Measurements from ENCODE around the gene MKNK1.
"Not testable (repeated sequence)": the region's sequence is repeated elsewhere in the genome, so short reads cannot be mapped to it uniquely, and the experiment has no call there.

The MKNK1 gene

DNA sequence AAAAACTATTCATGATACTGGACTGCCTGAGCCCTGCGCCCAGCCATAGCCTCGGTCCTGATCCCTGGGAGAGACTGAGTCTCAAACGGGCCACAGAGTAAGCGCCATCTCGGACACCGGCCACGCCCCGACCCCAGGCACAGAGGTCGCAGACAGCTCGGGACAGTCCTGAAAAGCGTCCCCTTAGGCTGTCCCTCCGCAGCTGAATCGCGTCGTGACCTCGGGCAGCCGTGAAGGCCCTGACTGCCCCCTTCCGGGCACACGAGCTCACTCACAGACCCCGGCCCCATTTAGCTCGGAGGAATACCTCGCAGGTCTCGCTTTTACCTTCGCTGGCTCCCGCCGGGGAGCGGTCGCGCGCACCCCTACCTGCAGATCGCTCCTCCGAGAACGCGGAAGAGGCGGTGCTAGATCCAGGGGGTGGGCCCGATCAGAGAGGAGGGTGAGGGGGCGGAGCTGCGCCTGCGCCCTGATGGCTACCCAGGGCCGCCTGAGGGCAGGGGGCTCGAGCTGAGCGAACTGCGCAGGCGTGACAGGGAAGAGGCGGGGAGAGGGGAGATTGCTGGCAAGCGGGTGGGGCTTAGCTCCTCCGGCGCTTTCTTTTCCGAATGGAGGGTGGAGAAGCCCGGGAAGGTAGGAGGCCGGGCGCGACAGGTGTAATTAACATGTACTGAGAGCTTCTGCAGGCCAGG, at the start of gene MKNK1:
Gene MKNK1, minus strand, starts transcription at position 411 of the 692 bp plus-strand sequence. CDS start 20,941 bp downstream, outside the sequence.
- DNase-seq = peak; percentile 95

- DNase-seq = no peak
Measured at GRCh38 chr1:46653405-46653958, 49.4 kb upstream of the MKNK1 start.

DNA sequence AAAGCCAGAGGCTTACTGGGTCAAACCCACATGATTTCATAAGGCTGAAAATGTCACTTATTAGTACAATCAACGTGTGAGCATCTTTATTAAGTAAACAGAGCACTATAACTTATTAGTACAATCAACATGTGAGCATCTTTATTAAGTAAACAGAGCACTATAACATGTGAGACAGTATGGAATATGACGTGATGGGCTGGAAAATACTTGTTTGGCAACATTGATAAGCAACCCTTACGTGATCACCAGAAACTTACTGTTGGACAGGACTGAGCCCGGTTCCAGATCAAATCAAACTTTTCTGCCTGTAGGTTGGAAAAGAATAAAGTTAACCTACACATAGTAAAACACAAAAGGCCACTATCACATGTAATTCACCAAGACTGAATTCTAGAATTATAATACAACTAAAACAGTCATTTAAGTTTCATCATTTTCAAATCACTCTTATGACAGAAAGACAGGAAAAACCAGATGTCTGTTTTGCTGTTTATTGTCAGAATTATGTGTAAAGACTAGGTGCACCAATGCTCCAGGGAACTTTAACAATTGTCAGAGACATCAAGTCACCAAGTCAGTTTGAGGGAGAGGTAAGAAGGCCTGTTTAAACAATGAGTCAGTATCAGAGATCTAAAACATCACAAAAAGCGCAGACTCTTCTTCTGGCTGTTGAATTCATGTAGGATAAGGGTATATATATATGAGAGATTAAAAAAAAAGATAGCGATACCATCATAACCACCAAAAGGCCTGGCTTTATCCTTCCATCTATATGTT, 48.4 kb upstream of the MKNK1 start:
- DNase-seq = no peak

- DNase-seq = not testable (repeated sequence)
Measured at GRCh38 chr1:46651152-46651551, 47.1 kb upstream of the MKNK1 start.

DNA sequence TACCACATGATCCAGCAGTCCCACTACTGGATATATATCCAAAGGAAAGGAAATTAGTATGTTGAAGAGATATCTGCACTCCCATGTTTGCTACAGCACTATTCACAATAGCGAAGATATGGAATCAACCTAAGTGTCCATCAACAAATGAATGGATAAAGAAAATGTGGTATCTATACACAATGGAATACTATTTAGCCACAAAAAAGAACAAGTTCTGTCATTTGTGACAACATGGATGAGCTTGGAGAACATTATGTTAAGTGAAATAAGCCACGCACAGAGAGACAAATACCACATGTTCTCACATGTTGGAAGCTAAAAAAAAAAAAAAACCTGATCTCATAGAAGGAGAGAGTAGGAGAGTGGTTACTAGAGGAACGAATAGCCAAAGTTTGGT, 46.4 kb upstream of the MKNK1 start:
- no peak for DNase-seq

GRCh38 chr1:46649764-46650163, 45.7 kb upstream of the MKNK1 start:
- DNase-seq = no peak

DNA sequence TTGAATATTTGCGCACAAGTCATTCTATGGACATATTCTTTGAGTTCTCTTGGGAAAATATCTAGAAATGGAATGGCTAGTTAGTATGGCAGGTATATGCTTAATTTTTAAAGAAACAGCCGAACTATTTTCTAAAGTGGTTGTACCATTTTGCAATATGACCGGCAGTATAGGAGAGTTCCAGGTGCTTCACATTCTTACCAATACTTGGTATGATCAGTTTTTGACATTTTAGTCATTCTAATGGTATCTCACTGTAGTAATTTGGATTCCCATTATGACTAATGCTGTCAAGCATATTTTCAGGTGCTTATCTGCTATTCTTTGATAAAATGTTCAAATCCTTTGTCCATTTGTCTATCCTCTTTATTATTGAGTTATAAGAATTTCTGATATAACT, 43.5 kb upstream of the MKNK1 start:
- no peak for DNase-seq

DNA sequence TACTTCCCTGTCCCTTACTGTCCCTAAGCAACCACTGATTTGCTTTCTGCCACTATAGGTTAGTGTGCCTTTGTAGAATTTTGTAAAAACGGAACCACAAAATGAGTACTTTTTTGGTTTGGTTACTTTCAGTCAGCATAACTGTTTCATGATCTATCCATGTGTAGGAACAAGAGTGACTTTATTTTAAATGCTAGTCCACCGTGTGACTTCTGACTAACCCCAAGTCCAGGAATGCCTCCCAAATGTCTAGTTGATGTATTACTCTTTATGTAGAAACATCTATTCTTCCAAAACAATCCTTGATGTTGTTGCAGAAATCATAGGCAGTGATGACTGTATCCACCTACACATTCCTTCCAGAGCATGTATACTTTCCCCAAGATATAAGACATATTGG, 42.8 kb upstream of the MKNK1 start:
- DNase-seq = no peak

DNA sequence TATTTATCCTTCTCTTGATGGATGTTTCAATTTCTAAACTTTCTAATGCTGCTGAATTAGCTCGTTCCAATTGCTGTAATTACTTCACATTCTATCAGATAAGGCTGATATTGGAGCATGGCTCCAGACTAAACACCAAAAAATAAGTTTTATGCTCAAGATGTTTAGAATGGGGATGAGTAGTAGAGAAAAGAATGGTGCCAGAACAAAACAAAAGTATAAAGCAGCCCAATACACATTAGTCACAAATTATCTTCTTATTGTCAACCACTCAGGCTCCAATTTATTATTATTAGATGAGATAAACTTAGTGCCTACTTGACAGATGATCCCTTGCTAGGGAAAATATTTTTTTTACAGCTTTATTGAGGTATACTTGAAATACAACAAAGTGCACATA, 42.3 kb upstream of the MKNK1 start:
- DNase-seq = no peak

GRCh38 chr1:46645815-46646214, 41.7 kb upstream of the MKNK1 start:
- no peak for DNase-seq

DNA sequence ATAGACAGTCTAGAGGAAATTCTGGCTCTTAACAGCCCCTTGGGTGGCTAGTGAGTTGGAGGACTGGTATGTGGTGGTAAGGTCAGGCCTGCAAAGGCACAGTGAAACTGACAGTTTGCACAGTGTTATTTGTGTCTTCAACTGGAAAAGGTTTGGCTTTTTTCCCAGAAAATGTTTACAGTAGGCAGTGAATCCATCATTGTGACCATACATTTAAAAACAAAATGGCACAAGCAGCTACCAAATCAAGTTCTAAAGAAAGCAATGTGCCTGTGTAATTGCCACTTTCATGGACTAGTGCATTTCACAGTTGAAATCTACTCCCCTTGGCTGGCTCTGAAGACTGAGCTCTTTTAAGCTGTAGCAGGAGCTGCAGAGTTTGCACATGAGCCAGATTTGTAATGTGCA, 39.3 kb upstream of the MKNK1 start:
- DNase-seq = peak; percentile 96

DNA sequence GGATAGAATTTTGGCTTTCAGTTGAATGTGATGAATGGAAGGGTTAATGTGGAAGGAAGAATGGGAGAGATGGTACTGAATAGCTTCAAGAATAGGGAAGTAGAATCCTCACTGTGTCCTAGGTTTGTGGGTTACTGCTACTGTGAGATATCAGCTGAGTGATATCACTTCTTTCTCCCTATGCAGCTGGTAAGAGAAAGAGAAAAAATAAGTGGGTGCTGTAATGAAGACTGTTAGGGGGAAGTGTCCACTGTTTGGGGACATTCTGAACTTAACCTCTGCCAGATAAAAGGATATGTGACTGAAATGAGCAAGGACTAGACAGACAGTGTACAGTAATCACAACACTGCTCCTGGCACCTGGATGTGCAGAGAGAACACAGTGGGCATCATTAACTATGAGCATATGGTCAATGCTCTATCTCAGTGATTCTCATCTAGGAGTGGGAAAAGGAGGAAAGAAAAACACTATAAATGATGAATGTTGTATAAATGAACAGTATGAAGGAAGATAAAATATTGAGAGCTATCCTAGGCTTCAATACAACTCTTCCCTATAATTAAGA, 38.1 kb upstream of the MKNK1 start:
- DNase-seq = peak; percentile 40

DNA sequence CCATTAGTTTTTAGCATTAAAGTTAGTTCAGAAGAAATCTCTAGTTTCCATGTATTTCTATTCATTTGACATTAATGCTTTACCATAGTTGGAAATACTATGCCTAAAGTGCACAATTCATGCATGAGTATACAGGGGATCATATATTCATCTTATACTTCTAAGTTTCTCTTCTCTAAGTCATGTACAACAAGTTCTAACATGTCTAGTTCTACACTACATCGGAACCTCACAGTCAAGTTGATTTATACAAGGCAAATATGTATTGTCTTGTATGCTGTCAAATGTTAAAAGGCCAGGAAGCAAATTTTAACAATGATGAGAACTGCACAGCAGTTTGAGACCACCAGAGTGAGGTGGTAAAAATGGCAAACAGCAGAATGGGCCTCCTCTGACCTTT, 35.5 kb upstream of the MKNK1 start:
- DNase-seq = peak; percentile 17

DNA sequence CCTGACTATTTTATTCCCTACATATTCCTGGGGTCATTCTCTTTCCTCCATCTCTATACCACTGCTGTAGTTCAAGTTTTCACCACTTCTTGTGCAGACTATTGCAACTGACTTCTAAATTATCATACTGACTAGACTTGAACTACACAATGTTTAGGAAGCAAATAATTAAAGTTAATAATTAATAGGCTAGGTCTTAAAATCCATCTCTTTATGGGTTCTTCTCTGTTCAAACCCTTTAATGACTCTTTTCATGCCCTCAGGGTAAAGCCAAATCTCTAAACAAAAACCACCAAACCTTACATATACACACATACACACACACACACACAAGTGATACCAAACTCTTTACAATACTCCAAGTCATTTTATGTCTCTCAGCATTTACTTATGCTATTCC, 34.9 kb upstream of the MKNK1 start:
- no peak for DNase-seq

DNA sequence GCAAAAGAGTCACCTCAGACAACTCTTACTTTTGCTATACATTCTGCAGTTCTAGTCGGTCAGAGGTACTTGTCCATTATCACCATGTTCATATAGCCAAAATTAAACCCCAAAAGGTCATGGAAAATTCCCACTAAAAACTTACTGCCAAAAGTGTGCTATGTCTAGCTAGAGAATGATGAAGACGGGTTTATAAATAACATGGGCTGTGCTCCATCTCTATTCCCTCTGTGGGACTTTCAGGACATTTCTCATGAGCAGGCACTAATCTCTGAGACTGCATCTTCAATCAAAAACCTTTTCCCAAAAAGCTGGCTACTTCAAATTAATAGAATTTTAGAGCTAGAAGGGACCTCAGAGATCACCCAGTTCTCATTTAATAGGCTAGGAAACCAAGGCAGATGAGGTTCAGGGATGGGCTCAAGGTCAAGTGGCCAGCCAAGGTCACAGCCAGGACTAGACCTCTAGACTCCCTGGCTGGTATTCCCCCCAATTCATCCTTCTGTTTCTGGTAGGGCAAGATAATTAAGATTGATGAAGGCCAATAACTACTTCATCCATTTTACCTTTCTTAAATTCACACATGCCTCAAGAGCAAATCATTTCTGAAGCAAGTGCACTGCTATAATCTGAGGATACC, 33.5 kb upstream of the MKNK1 start:
- DNase-seq = no peak

DNA sequence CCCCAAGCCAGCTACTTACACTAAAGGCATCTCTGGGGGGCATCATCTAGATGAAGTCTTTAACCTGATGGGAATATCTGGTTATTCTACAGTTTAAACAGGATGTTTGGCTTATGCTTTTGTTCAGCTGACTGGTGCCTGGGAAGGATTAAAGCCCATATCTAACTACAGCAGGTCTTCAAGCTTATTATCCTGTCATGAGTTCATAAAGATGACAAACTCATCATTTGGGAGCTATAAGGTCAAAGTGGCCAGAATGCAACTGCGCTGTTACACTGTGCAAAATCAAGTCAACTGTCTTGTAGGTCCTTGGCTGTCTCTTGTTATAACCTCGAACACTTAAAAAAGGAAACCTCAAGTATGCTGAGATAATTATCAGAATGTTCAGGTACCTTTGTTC, 31.1 kb upstream of the MKNK1 start:
- DNase-seq = no peak

DNA sequence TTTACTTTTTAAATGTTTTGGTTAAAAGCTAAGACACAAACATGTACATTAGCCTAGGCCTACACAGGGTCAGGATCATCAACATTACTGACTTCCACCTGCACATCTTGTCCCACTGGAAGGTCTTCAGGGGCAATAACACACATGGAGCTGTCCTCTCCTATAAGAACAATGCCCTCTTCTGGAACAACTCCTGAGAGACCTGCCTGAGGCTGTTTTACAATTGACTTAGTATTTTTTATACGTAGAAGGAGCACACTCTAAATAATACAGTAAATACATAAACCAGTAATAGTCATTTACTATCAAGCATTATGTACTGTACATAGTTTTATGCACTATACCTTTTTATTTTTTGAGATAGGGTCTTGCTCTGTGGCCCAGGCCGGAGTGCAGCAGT, 26.7 kb upstream of the MKNK1 start:
- peak; percentile 13 for DNase-seq

- DNase-seq = no peak
Measured at GRCh38 chr1:46623743-46624644, 19.9 kb upstream of the MKNK1 start.

GRCh38 chr1:46622344-46622743, 18.3 kb upstream of the MKNK1 start:
- DNase-seq = peak; percentile 51

DNA sequence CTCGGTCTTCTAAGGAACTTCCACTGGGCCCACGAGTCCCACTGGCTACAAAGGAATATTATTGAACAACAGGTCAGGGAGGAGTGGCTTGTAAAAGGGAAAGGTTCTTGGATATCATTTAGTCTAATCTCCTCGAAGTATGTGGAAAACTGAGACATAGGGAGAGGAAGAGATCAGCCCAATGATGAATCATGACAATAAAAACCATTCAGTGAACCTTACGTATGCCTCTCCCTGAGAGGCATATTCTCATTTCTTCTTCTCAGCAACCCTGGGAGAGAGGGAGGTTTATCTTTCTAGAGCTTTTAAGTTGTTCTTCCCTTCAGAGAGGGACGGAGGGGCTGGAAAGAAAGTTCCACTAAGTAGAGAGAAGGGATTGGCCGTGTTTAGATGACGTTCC, 17.9 kb upstream of the MKNK1 start:
- no peak for DNase-seq

DNA sequence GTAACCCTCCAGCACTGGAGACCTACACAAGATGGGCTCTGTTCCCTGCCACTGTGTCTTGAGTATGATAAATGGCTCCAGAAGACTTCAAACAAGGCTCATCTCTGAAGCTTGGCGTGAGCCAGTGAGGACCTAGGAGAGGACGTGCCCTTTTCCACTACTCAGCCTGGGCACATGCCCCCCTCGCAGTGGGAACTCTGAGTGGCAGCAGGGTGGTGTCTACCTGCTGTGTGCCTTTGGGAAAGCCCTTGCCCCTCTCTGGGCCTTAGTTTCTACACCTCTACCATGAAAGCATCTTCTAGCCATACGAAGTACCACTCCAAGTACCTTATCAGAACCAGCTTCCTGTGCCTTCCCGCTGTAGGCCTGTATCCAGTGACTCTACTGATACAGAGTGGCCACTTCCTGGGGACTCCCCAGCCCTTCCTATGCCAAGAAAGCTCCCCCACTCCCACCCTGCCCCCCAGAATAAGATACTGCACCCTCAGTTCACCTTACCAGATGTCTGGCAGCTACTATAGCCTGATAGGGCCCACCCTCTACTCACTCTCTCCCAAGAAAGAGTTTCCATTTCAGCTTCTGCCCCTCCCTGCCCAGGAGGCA, 15.7 kb upstream of the MKNK1 start:
- DNase-seq = no peak

Measured in NCI-H69 (cell line).